HEK293T (cell line): Measurements from ENCODE around the gene GDF10.

Experiments used
- CTCF ChIA-PET: fragments of 350-600 bp; formaldehyde crosslinking; extraction: SDS; loops from one replicate; lab custom pipeline; 2021; ENCODE audit warnings: antibody characterized with exemption, inconsistent platforms; lab: Yijun Ruan, JAX
- POLR2A ChIA-PET: fragments of 350-600 bp; formaldehyde crosslinking; extraction: SDS; loops from one replicate; lab custom pipeline; 2020; ENCODE audit warnings: antibody characterized with exemption, inconsistent platforms; lab: Yijun Ruan, JAX
- DNase-seq: peaks from one replicate; pipeline ENCODE4 v3.0.0; 2012; ENCODE audit warnings: mixed read lengths; ENCODE audit errors: extremely low spot score
- ARNT ChIP-seq: fragments of 450-650 bp; IDR thresholded peaks from 2 replicates; pipeline ENCODE4 v1.6.1; 2017; ENCODE audit warnings: mild to moderate bottlenecking
- BHLHE40 ChIP-seq: fragments of 450-650 bp; IDR thresholded peaks from 2 replicates; pipeline ENCODE4 v1.6.1; 2016; ENCODE audit warnings: mild to moderate bottlenecking, moderate library complexity, borderline replicate concordance
- CTBP1 ChIP-seq: fragments of 450-650 bp; IDR thresholded peaks from 2 replicates; pipeline ENCODE4 v1.6.1; 2016; ENCODE audit warnings: borderline replicate concordance
- ELF4 ChIP-seq: fragments of 450-650 bp; IDR thresholded peaks from 2 replicates; pipeline ENCODE4 v1.6.1; 2017; ENCODE audit warnings: antibody characterized with exemption
- FOXA1 ChIP-seq: fragments of 450-650 bp; IDR thresholded peaks from 2 replicates; pipeline ENCODE4 v1.6.1; 2016; ENCODE audit warnings: mild to moderate bottlenecking
- FOXK2 ChIP-seq: fragments of 450-650 bp; IDR thresholded peaks from 2 replicates; pipeline ENCODE4 v1.6.1; 2016; ENCODE audit warnings: mild to moderate bottlenecking
- FOXM1 ChIP-seq: fragments of 450-650 bp; IDR thresholded peaks from 2 replicates; pipeline ENCODE4 v1.6.1; 2017; ENCODE audit warnings: mild to moderate bottlenecking, borderline replicate concordance
- HDGF ChIP-seq: fragments of 450-650 bp; IDR thresholded peaks from 2 replicates; pipeline ENCODE4 v1.6.1; 2017; ENCODE audit warnings: antibody characterized with exemption, borderline replicate concordance
- L3MBTL2 ChIP-seq: fragments of 450-650 bp; conservative IDR thresholded peaks from 2 replicates; pipeline ENCODE4 v1.6.1; 2016; ENCODE audit warnings: mild to moderate bottlenecking
- LEF1 ChIP-seq: fragments of 450-650 bp; IDR thresholded peaks from 2 replicates; pipeline ENCODE4 v1.6.1; 2017; ENCODE audit warnings: mild to moderate bottlenecking, borderline replicate concordance
- NFRKB ChIP-seq: fragments of 450-650 bp; IDR thresholded peaks from 2 replicates; pipeline ENCODE4 v1.6.1; 2016; ENCODE audit warnings: mild to moderate bottlenecking, moderate library complexity
- PKNOX1 ChIP-seq: fragments of 450-650 bp; IDR thresholded peaks from 2 replicates; pipeline ENCODE4 v1.6.1; 2016
- SP1 ChIP-seq: fragments of 450-650 bp; IDR thresholded peaks from 2 replicates; pipeline ENCODE4 v1.6.1; 2017
- SUZ12 ChIP-seq: fragments of 450-650 bp; IDR thresholded peaks from 2 replicates; pipeline ENCODE4 v1.6.1; 2016; ENCODE audit warnings: mild to moderate bottlenecking
- TARDBP ChIP-seq: fragments of 450-650 bp; IDR thresholded peaks from 2 replicates; pipeline ENCODE4 v1.6.1; 2016
- ZNF384 ChIP-seq: fragments of 450-650 bp; IDR thresholded peaks from 2 replicates; pipeline ENCODE4 v1.6.1; 2016

GDF10 gene

GRCh38 chr10:47353351-47353750 lies 53.4 kb downstream of the GDF10 start:
- CTCF ChIA-PET: interaction anchor here (0.7 kb wide), 1 partner anchor 8 kb away, joined by 3 read pairs; no protein-coding TSS in a partner anchor
- no peak for DNase-seq
- POLR2A ChIA-PET: no interaction called here

GRCh38 chr10:47354165-47354564 lies 54.2 kb downstream of the GDF10 start:
- ChIA-PET POLR2A (no interaction called here), CTCF (no interaction called here)
- TF ChIP-seq FOXK2 (no peak), BHLHE40 (no peak), NFRKB (no peak), SUZ12 (no peak), HDGF (no peak), ZNF384 (no peak), ELF4 (no peak), SP1 (no peak), FOXA1 (no peak)
- DNase-seq: no peak

More at GRCh38 chr10:47353351-47353750, 53.4 kb downstream of the GDF10 start:
- TF ChIP-seq ZNF384 (no peak), HDGF (no peak), FOXK2 (no peak), BHLHE40 (no peak), PKNOX1 (no peak), LEF1 (no peak), FOXM1 (no peak), ARNT (no peak), SUZ12 (no peak), CTBP1 (no peak)

- POLR2A ChIA-PET: no interaction called here
- CTCF ChIA-PET: no interaction called here
- DNase-seq: no peak
- no peak for TF ChIP-seq ARNT
- no peak for TF ChIP-seq HDGF
- TF ChIP-seq FOXM1: no peak
- no peak for TF ChIP-seq SP1
- no peak for TF ChIP-seq SUZ12
- TF ChIP-seq LEF1: no peak
- no peak for TF ChIP-seq L3MBTL2
- no peak for TF ChIP-seq BHLHE40
- no peak for TF ChIP-seq ELF4
- no peak for TF ChIP-seq FOXA1
- TF ChIP-seq NFRKB: no peak
- no peak for TF ChIP-seq PKNOX1
Observed at GRCh38 chr10:47354900-47355299, 54.9 kb downstream of the GDF10 start.

GRCh38 chr10:47356708-47357107 lies 56.7 kb downstream of the GDF10 start:
- TF ChIP-seq FOXK2 (no peak), CTBP1 (no peak), L3MBTL2 (no peak), SP1 (no peak), FOXA1 (no peak), FOXM1 (no peak)
- ChIA-PET CTCF (no interaction called here), POLR2A (no interaction called here)
- no peak for DNase-seq

- CTCF ChIA-PET: no interaction called here
- no peak for TF ChIP-seq ZNF384
- TF ChIP-seq NFRKB: no peak
- TF ChIP-seq SP1: no peak
- TF ChIP-seq ARNT: no peak
- no peak for TF ChIP-seq BHLHE40
- no peak for TF ChIP-seq PKNOX1
- no peak for DNase-seq
- POLR2A ChIA-PET: no interaction called here
Observed at GRCh38 chr10:47357131-47357582, 57.2 kb downstream of the GDF10 start.

- ChIA-PET CTCF (no interaction called here), POLR2A (interaction anchor here (1.5 kb wide), 1 partner anchor 26 kb away, joined by 4 read pairs; the partner anchor contains the start of gene ZNF488)
- no peak for DNase-seq
- TF ChIP-seq NFRKB: no peak
- TF ChIP-seq TARDBP: no peak
- no peak for TF ChIP-seq CTBP1
- no peak for TF ChIP-seq HDGF
- no peak for TF ChIP-seq LEF1
- no peak for TF ChIP-seq ARNT
- no peak for TF ChIP-seq L3MBTL2
- no peak for TF ChIP-seq SP1
- TF ChIP-seq FOXM1: no peak
- no peak for TF ChIP-seq SUZ12
- no peak for TF ChIP-seq ELF4
- TF ChIP-seq ZNF384: no peak
- no peak for TF ChIP-seq BHLHE40
- TF ChIP-seq FOXA1: no peak
- no peak for TF ChIP-seq FOXK2
Observed at GRCh38 chr10:47357911-47358310, 57.9 kb downstream of the GDF10 start.

- no peak for TF ChIP-seq ZNF384
- no peak for TF ChIP-seq SP1
- no peak for TF ChIP-seq FOXM1
- no peak for TF ChIP-seq NFRKB
- TF ChIP-seq LEF1: no peak
- ChIA-PET CTCF (interaction anchor here (0.9 kb wide), 1 partner anchor 18 kb away, joined by 3 read pairs; no protein-coding TSS in a partner anchor), POLR2A (interaction anchor here (1.5 kb wide), 1 partner anchor 26 kb away, joined by 4 read pairs; the partner anchor contains the start of gene ZNF488)
- no peak for DNase-seq
Observed at GRCh38 chr10:47358457-47358856, 58.5 kb downstream of the GDF10 start.
